Muscle of leg (tissue), 11 donors: ENCODE data around the gene LINC00632. TPM values are rescaled to one million over a fixed set of nuclear protein-coding genes. Genes with fewer than 3 reads are reported as not detected.

ENCODE experiments used
- DNase-seq: peaks from one replicate; pipeline ENCODE4 v3.0.0; 2013
- H3K27ac ChIP-seq: one replicate; pipeline ENCODE4 v1.5.1; 2013; ENCODE audit warnings: mild to moderate bottlenecking, low read length, control low read depth
- H3K27me3 ChIP-seq: one replicate; pipeline ENCODE4 v1.6.1; 2013; ENCODE audit warnings: low read length; ENCODE audit not compliant: control insufficient read depth, insufficient read depth
- H3K36me3 ChIP-seq: one replicate; pipeline ENCODE4 v1.6.1; 2013; ENCODE audit warnings: low read length; ENCODE audit not compliant: control insufficient read depth, insufficient read depth
- H3K4me1 ChIP-seq: one replicate; pipeline ENCODE4 v1.6.1; 2013; ENCODE audit warnings: low read length; ENCODE audit not compliant: control insufficient read depth, insufficient read depth
- H3K4me3 ChIP-seq: one replicate; pipeline ENCODE4 v1.5.1; 2013; ENCODE audit warnings: low read length, control low read depth
- H3K9me3 ChIP-seq: replicated peaks from 2 replicates; pipeline ENCODE4 v1.6.1; 2013; ENCODE audit warnings: low read depth, low read length; ENCODE audit not compliant: control insufficient read depth
- WGBS: methylation state at CpG from one replicate; pipeline ENCODE4 v1.1.5; 2013; ENCODE audit warnings: missing lambda C conversion rate; ENCODE audit not compliant: insufficient coverage; 5-methylcytosine and 5-hydroxymethylcytosine counted together
- polyA plus RNA-seq, 8 donors: library from polyadenylated mRNA; unstranded; fragments of 120-200 nt; gene quantifications; one replicate each; pipeline versions ENCODE4 v1.2.1 to v1.2.3, GENCODE V29; 2013; ENCODE audit warnings: inconsistent platforms in 1 of 8, low replicate concordance in 1 of 8; ENCODE audit not compliant: insufficient read length in 8 of 8, insufficient read depth in 1 of 8
- total RNA-seq: library from RNA; stranded (reverse); fragments of 120-200 nt; gene quantifications from one replicate; pipeline ENCODE4 v1.2.4, GENCODE V29; 2013

Gene LINC00632
- total and polyA plus RNA-seq, 9 donors, result 7.5 to 113 (median 11.2) TPM

DNA sequence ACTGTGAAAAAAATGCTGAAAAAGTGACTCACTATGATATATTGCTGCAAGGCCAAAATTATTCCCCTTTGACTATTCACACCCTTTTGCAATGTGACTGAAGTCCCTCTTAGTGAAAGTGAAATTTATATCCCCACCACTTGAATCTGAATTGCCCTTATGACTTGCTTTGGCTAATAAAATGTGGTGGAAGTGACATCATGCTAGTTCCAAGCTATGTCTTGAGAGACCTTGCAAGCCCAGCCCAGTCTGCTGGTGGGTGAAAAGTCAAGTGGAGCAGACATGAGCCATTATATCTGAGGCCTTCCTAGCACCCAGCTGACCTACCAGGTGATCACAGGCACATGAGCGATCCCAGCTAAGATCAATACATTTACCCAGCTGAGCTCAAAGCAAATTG lies 94.7 kb downstream of the LINC00632 start:
- no peak overlapping the region for H3K27ac ChIP-seq
- H3K4me1 ChIP-seq, result no peaks in the 10 kb centered on the region
- no CpG with 5 or more reads among the region's 1 CpG for WGBS

GRCh38 chrX:140815868-140816267 lies 106.3 kb downstream of the LINC00632 start:
- peak; percentile 20 for DNase-seq
- Histone ChIP-seq H3K27me3 (no peaks in the 10 kb centered on the region), H3K9me3 (no peaks in the 10 kb centered on the region), H3K4me3 (no peak overlapping the region), H3K4me1 (no peaks in the 10 kb centered on the region), H3K27ac (no peak overlapping the region), H3K36me3 (no peaks in the 10 kb centered on the region)
- 43% methylated on average over 5 of the region's 6 CpGs for WGBS

More for the DNA sequence above, 94.7 kb downstream of the LINC00632 start:
- no peaks in the 10 kb centered on the region for H3K27me3 ChIP-seq
- DNase-seq, result no peak
- H3K4me3 ChIP-seq, result no peak overlapping the region
- no peaks in the 10 kb centered on the region for H3K36me3 ChIP-seq
- H3K9me3 ChIP-seq, result no peaks in the 10 kb centered on the region

GRCh38 chrX:140817943-140818342 lies 108.4 kb downstream of the LINC00632 start:
- Histone ChIP-seq H3K4me1 (no peaks in the 10 kb centered on the region), H3K4me3 (no peak overlapping the region), H3K9me3 (no peaks in the 10 kb centered on the region), H3K27ac (no peak overlapping the region), H3K36me3 (no peaks in the 10 kb centered on the region), H3K27me3 (no peaks in the 10 kb centered on the region)
- peak; percentile 30 for DNase-seq
- no CpG with 5 or more reads among the region's 6 CpGs for WGBS

DNA sequence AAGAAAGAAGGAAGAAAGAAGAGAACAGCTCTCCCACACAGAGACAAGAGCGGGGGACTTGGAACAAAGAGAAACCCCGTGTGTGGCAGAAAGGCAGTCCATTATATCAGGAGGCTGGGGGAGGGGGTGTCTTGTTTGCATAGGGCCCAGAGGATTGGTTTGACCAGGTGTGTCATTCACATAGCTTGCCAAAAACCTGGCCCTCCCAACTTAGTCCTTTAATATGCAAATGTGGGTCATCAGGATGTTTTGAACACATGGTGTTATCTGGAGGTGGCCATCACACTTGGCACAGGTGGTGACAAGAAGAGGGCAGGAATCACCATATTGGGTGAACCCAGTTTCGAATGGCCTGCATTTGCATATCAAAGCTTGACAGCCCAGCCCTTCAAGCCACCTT lies 111.7 kb downstream of the LINC00632 start:
- no peaks in the 10 kb centered on the region for H3K36me3 ChIP-seq
- no CpG with 5 or more reads among the region's 3 CpGs for WGBS
- no peak overlapping the region for H3K4me3 ChIP-seq
- H3K9me3 ChIP-seq, result no peaks in the 10 kb centered on the region
- H3K4me1 ChIP-seq, result no peaks in the 10 kb centered on the region
- no peak overlapping the region for H3K27ac ChIP-seq
- H3K27me3 ChIP-seq, result no peaks in the 10 kb centered on the region
- DNase-seq, result no peak

- no peak for DNase-seq
- Histone ChIP-seq H3K36me3 (no peaks in the 10 kb centered on the region), H3K4me1 (no peaks in the 10 kb centered on the region), H3K9me3 (no peaks in the 10 kb centered on the region), H3K27me3 (no peaks in the 10 kb centered on the region), H3K27ac (no peak overlapping the region), H3K4me3 (no peak overlapping the region)
- WGBS, result no CpG with 5 or more reads among the region's 1 CpG
These were observed 112.6 kb downstream of the LINC00632 start for GRCh38 chrX:140822184-140822583.

DNA sequence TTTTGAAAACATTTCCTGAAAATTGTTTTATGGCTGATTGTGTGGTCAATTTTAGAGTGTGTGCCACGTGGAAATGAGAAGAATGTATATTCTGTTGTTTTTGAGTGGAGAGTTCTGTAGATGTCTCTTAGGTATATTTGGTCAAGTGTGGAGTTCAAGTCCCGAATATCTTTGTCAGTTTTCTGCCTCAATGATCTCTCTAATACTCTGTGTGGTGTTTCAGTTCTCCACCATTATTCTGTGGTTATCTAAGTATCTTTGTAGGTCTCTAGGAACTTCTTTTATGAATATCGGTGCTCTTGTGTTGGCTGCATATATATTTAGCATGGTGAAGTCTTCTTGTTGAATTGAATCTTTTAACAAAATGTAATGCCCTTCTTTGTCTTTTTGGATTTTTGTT lies 113.3 kb downstream of the LINC00632 start:
- WGBS, result no CpG with 5 or more reads among the region's 3 CpGs
- DNase-seq, result no peak
- H3K4me1 ChIP-seq, result no peaks in the 10 kb centered on the region
- no peaks in the 10 kb centered on the region for H3K9me3 ChIP-seq
- no peaks in the 10 kb centered on the region for H3K36me3 ChIP-seq
- no peak overlapping the region for H3K4me3 ChIP-seq
- no peaks in the 10 kb centered on the region for H3K27me3 ChIP-seq
- no peak overlapping the region for H3K27ac ChIP-seq

DNA sequence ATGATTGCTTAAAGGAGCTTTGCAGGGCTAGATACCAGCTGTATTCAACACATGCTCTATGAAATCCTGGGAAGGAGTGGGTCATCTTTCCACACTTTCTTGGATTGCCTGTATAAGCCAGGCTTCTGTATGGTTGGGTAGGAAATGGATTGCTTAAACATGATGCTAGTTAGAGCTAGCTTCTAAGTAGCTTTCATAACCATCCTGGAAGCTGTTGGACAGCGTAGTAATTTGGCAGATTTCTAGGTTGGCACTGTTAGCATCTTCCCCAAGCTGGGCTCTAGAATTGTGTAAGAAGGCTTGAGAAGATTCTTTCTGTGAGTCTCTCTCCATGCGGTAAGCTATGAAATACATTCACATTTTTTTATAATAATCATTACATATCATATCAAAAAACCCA lies 127.3 kb downstream of the LINC00632 start:
- H3K27ac ChIP-seq, result no peak overlapping the region
- H3K4me1 ChIP-seq, result no peaks in the 10 kb centered on the region
- H3K27me3 ChIP-seq, result peaks cover 3% of the 10 kb centered on the region
- no CpG with 5 or more reads among the region's 2 CpGs for WGBS
- no peak overlapping the region for H3K4me3 ChIP-seq
- H3K9me3 ChIP-seq, result no peaks in the 10 kb centered on the region
- H3K36me3 ChIP-seq, result no peaks in the 10 kb centered on the region
- DNase-seq, result no peak

Other genes starting within 250 kb of the LINC00632 start
- 0.04 TPM for gene SOX3, start 204.7 kb upstream of the LINC00632 start, total RNA-seq
- gene SOX3, start 204.7 kb upstream of the LINC00632 start, polyA plus RNA-seq, result under 1 TPM in 6 of 8 donors, not detected in 2; 0.05 to 0.42 (median 0.16) TPM